SK-N-MC (cell line): Measurements from ENCODE around the gene RARS1.

ENCODE experiments used
- EZH2 ChIP-seq: fragments of 200-600 bp; sonication (generic); IDR thresholded peaks from one replicate; pipeline ENCODE4 v1.6.1; 2017; ENCODE audit warnings: antibody characterized with exemption
- FOXP2 ChIP-seq: optimal IDR thresholded peaks from 2 replicates; pipeline ENCODE3; 2011; ENCODE audit warnings: mild to moderate bottlenecking, moderate library complexity; ENCODE audit not compliant: insufficient read depth; ENCODE audit errors: extremely low read length, control extremely low read depth
- POLR2AphosphoS5 ChIP-seq: IDR thresholded peaks from 2 replicates; pipeline ENCODE4 v1.6.1; 2012; ENCODE audit warnings: mild to moderate bottlenecking, low read depth, low read length, borderline replicate concordance

DNA sequence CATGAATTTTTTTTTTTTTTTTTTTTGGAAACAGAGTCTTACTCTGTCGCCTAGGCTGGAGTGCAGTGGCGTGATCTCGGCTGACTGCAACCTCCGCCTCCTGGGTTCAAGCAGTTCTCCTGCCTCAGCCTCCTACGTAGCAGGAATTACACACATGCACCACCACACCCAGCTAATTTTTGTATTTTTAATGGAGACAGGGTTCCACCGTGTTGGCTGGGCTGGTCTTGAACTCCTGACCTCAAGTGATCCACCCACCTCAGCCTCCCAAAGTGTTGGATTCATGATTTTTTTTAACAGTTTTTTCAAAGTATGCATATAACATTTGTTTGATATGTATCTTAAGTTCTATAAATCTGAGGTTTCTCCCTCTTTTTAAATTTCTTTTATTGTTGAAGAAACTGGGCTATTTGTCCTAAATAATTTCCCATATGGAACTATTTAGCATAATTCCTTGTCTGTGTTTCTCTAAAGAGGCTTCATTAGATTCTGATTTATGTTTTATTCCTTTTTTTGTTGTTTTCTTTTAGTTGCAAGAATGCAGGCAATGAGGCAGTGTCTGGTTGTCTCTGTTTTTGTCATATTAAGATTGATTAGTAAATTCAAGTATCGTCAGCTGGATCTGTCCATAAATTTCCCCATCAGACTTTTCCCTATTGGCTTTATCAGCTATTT is 16.4 kb downstream of the RARS1 start:
- TF ChIP-seq FOXP2 (no peak), EZH2 (no peak), POLR2AphosphoS5 (no peak)
